Mesenchymal stem cell (in vitro differentiated cells and primary cell): ENCODE results near the gene CCDC116.

Source experiments
- DNase-seq: peaks from one replicate; pipeline ENCODE4 v3.0.0-alpha.2; 2013
- H2AFZ ChIP-seq: one replicate; pipeline ENCODE4 v1.6.1; 2013; ENCODE audit warnings: low read depth, mild to moderate bottlenecking, control low read depth, inconsistent platforms, low read length, moderate library complexity
- H2AK5ac ChIP-seq: 2 replicates; pipeline ENCODE4 v1.6.1; 2013; ENCODE audit warnings: low read length, moderate library complexity, mild to moderate bottlenecking, inconsistent platforms; ENCODE audit not compliant: severe bottlenecking
- H2BK120ac ChIP-seq: one replicate; pipeline ENCODE4 v1.6.1; 2013; ENCODE audit warnings: low read depth, mild to moderate bottlenecking, inconsistent platforms, low read length, moderate library complexity
- H2BK12ac ChIP-seq, 2 experiments: one replicate each; pipeline ENCODE4 v1.6.1; 2013; ENCODE audit warnings: inconsistent platforms in 2 of 2, low read length in 2 of 2, mild to moderate bottlenecking in 2 of 2, moderate library complexity in 2 of 2, control low read depth in 1 of 2
- H2BK15ac ChIP-seq: one replicate; pipeline ENCODE4 v1.6.1; 2013; ENCODE audit warnings: mild to moderate bottlenecking, low read depth, inconsistent platforms; ENCODE audit not compliant: poor library complexity, severe bottlenecking
- H2BK5ac ChIP-seq: 2 replicates; pipeline ENCODE4 v1.6.1; 2013; ENCODE audit warnings: low read depth, mild to moderate bottlenecking, low read length, control low read depth, inconsistent platforms; ENCODE audit not compliant: poor library complexity, severe bottlenecking
- H3K14ac ChIP-seq, 2 experiments: one replicate each; pipeline ENCODE4 v1.6.1; 2013; ENCODE audit warnings: inconsistent platforms in 2 of 2, low read length in 2 of 2, control low read depth in 1 of 2, mild to moderate bottlenecking in 1 of 2, moderate library complexity in 1 of 2
- H3K18ac ChIP-seq, 2 experiments: one replicate each; pipeline ENCODE4 v1.6.1; 2013; ENCODE audit warnings: inconsistent platforms in 2 of 2, low read length in 2 of 2, control low read depth in 1 of 2, low read depth in 1 of 2, mild to moderate bottlenecking in 1 of 2
- H3K23ac ChIP-seq, 2 experiments: one replicate each; pipeline ENCODE4 v1.6.1; 2013; ENCODE audit warnings: inconsistent platforms in 2 of 2, low read length in 2 of 2, mild to moderate bottlenecking in 2 of 2, moderate library complexity in 2 of 2, control low read depth in 1 of 2
- H3K27ac ChIP-seq: 2 replicates; pipeline ENCODE4 v1.5.1; 2013; ENCODE audit warnings: mild to moderate bottlenecking, moderate library complexity, low read length, control low read depth, inconsistent platforms; ENCODE audit not compliant: poor library complexity, severe bottlenecking
- H3K27me3 ChIP-seq, 2 experiments: 2 replicates each; pipeline versions ENCODE4 v1.6.1 to v1.7.0; 2013; ENCODE audit warnings: low read length in 2 of 2, mild to moderate bottlenecking in 2 of 2, moderate library complexity in 2 of 2, control low read depth in 1 of 2, inconsistent platforms in 1 of 2; ENCODE audit not compliant: control insufficient read depth in 1 of 2, insufficient read depth in 1 of 2
- H3K36me3 ChIP-seq, 2 experiments: 2 replicates each; pipeline versions ENCODE4 v1.6.1 to v1.7.0; 2013; ENCODE audit warnings: low read length in 2 of 2, control low read depth in 1 of 2, inconsistent platforms in 1 of 2, low read depth in 1 of 2, mild to moderate bottlenecking in 1 of 2; ENCODE audit not compliant: insufficient read depth in 2 of 2, control insufficient read depth in 1 of 2
- H3K4ac ChIP-seq, 2 experiments: one replicate each; pipeline ENCODE4 v1.6.1; 2013; ENCODE audit warnings: inconsistent platforms in 2 of 2, low read length in 2 of 2, mild to moderate bottlenecking in 2 of 2, moderate library complexity in 2 of 2, control low read depth in 1 of 2, low read depth in 1 of 2
- H3K4me1 ChIP-seq: 2 replicates; pipeline ENCODE4 v1.6.1; 2013; ENCODE audit warnings: low read depth, low read length, control low read depth; ENCODE audit not compliant: control insufficient read depth, insufficient read depth
- H3K4me2 ChIP-seq: 2 replicates; pipeline ENCODE4 v1.6.1; 2013; ENCODE audit warnings: low read length, mild to moderate bottlenecking, inconsistent platforms; ENCODE audit not compliant: poor library complexity, severe bottlenecking
- H3K4me3 ChIP-seq, 2 experiments: 2 replicates each; pipeline versions ENCODE4 v1.5.1 to v1.7.0; 2013; ENCODE audit warnings: low read length in 2 of 2, mild to moderate bottlenecking in 2 of 2, control low read depth in 1 of 2, low read depth in 1 of 2; ENCODE audit not compliant: insufficient read depth in 1 of 2
- H3K79me1 ChIP-seq: replicated peaks from 2 replicates; pipeline ENCODE4 v1.6.1; 2013; ENCODE audit warnings: mild to moderate bottlenecking, control low read depth, low read length, inconsistent platforms; ENCODE audit not compliant: poor library complexity, severe bottlenecking
- H3K9ac ChIP-seq: 2 replicates; pipeline ENCODE4 v1.7.0; 2013; ENCODE audit warnings: mild to moderate bottlenecking, low read length, moderate library complexity
- H3K9me3 ChIP-seq: 2 replicates; pipeline ENCODE4 v1.7.0; 2013; ENCODE audit warnings: mild to moderate bottlenecking, low read length; ENCODE audit not compliant: control insufficient read depth
- H4K8ac ChIP-seq: one replicate; pipeline ENCODE4 v1.6.1; 2013; ENCODE audit warnings: inconsistent platforms, mild to moderate bottlenecking, low read length, moderate library complexity
- H4K91ac ChIP-seq: one replicate; pipeline ENCODE4 v1.6.1; 2013; ENCODE audit warnings: mild to moderate bottlenecking, low read length, inconsistent platforms
- WGBS: methylation state at CpG from one replicate; pipeline ENCODE4 v1.1.7; 2013; ENCODE audit warnings: mixed read lengths; 5-methylcytosine and 5-hydroxymethylcytosine counted together

Gene CCDC116

DNA sequence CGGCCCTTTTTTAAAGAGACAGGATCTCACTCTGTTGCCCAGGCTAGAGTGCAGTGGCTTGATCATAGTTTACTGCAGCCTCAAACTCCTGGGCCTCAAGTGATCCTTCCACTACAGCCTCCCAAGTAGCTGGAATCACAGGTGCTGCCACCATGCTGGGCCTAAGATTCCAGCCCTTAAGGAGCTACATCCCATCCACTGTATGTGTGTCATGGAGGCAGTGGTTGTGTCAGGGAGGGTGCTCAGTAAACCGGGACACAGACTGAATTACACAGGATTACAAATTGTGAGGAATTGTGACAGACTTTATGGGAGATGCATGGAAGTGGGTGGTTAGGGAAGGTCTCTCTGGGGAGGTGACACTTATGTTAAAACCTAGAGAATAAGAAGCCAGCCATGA lies 31.2 kb downstream of the CCDC116 start:
- peaks cover 5% of the 10 kb centered on the region for H3K4me1 ChIP-seq
- H3K4me2 ChIP-seq: no peak overlapping the region
- no peak overlapping the region for H3K4ac ChIP-seq
- H2BK5ac ChIP-seq: no peak overlapping the region
- H3K27me3 ChIP-seq: peaks cover 15 to 18% of the 10 kb centered on the region in 2 experiments
- WGBS: 98% methylated on average over 2 of the region's 2 CpGs
- H2AK5ac ChIP-seq: no peak overlapping the region
- H2AFZ ChIP-seq: no peak overlapping the region
- no peaks in the 10 kb centered on the region for H3K36me3 ChIP-seq
- H3K14ac ChIP-seq: no peak overlapping the region
- H3K9ac ChIP-seq: no peak overlapping the region
- H3K27ac ChIP-seq: no peak overlapping the region
- H4K8ac ChIP-seq: no peak overlapping the region
- H3K23ac ChIP-seq: no peak overlapping the region
- no peak overlapping the region for H2BK120ac ChIP-seq
- peaks cover 8% of the 10 kb centered on the region for H3K79me1 ChIP-seq
- H4K91ac ChIP-seq: no peak overlapping the region
- DNase-seq: no peak
- no peaks in the 10 kb centered on the region for H3K9me3 ChIP-seq
- no peak overlapping the region for H2BK15ac ChIP-seq
- H2BK12ac ChIP-seq: no peak overlapping the region
- no peak overlapping the region for H3K18ac ChIP-seq
- H3K4me3 ChIP-seq: no peak overlapping the region

- Histone ChIP-seq H3K4me1 (peaks cover 5% of the 10 kb centered on the region), H3K9ac (peak overlapping the region; percentile 94), H2BK12ac (no peak overlapping the region), H3K18ac (no peak overlapping the region), H4K8ac (peak overlapping the region; percentile 100), H2BK15ac (peak overlapping the region; percentile 80), H2BK120ac (no peak overlapping the region), H3K23ac (no peak overlapping the region), H2AFZ (peak overlapping the region; percentile 60), H3K14ac (no peak overlapping the region), H3K79me1 (peaks cover 11% of the 10 kb centered on the region), H3K4ac (no peak overlapping the region), H3K27ac (no peak overlapping the region), H3K27me3 (peaks cover 12 to 13% of the 10 kb centered on the region in 2 experiments), H2AK5ac (no peak overlapping the region), H3K9me3 (no peaks in the 10 kb centered on the region), H3K4me3 (peak overlapping the region; percentile 75 to 90), H3K4me2 (peak overlapping the region; percentile 78), H3K36me3 (peaks cover 0 to 6% of the 10 kb centered on the region in 2 experiments), H4K91ac (no peak overlapping the region), H2BK5ac (no peak overlapping the region)
- WGBS: 77% methylated on average over 26 of the region's 26 CpGs
- DNase-seq: no peak
Observed at GRCh38 chr22:21665047-21665851, 32.7 kb downstream of the CCDC116 start.

GRCh38 chr22:21666786-21667185 lies 34.2 kb downstream of the CCDC116 start:
- Histone ChIP-seq H3K9ac (peak overlapping the region; percentile 94), H3K4me3 (peak overlapping the region in 1 of 2 experiments; percentile 90), H2AFZ (no peak overlapping the region), H3K36me3 (peaks cover 11 to 21% of the 10 kb centered on the region in 2 experiments), H3K23ac (no peak overlapping the region), H2BK15ac (no peak overlapping the region), H2AK5ac (no peak overlapping the region), H3K27me3 (no peaks in the 10 kb centered on the region), H3K27ac (no peak overlapping the region), H3K4me1 (peaks cover 5% of the 10 kb centered on the region), H2BK120ac (no peak overlapping the region), H3K18ac (no peak overlapping the region), H3K4me2 (peak overlapping the region; percentile 34), H4K8ac (no peak overlapping the region), H4K91ac (no peak overlapping the region), H2BK12ac (no peak overlapping the region), H3K14ac (no peak overlapping the region), H3K4ac (no peak overlapping the region), H3K9me3 (no peaks in the 10 kb centered on the region), H3K79me1 (peaks cover 14% of the 10 kb centered on the region), H2BK5ac (no peak overlapping the region)
- peak; percentile 22 for DNase-seq
- 83% methylated on average over 15 of the region's 16 CpGs for WGBS

DNA sequence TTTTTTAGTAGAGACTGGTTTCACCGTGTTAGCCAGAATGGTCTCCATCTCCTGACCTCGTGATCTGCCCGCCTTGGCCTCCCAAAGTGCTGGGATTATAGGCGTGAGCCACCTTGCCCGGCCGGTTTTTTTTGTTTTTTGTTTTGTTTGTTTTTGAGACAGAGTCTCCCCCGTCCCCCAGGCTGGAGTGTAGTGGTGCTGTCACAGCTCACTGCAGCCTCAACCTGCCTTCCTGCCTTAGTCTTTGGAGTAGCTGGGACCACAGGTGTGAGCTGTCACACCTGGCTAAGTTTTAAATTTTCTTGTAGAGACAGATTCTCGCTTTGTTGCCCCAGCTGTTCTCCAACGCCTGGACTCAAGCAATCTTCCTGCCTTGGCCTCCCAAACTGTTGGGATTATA lies 36.5 kb downstream of the CCDC116 start:
- Histone ChIP-seq H2AK5ac (no peak overlapping the region), H2BK5ac (no peak overlapping the region), H3K4ac (no peak overlapping the region), H3K9ac (no peak overlapping the region), H3K14ac (no peak overlapping the region), H2AFZ (no peak overlapping the region), H4K8ac (no peak overlapping the region), H3K27ac (no peak overlapping the region), H3K4me1 (peaks cover 11% of the 10 kb centered on the region), H4K91ac (no peak overlapping the region), H3K4me3 (no peak overlapping the region), H2BK12ac (no peak overlapping the region), H3K9me3 (no peaks in the 10 kb centered on the region), H3K36me3 (peaks cover 32 to 42% of the 10 kb centered on the region in 2 experiments), H3K18ac (no peak overlapping the region), H2BK15ac (no peak overlapping the region), H2BK120ac (no peak overlapping the region), H3K27me3 (no peaks in the 10 kb centered on the region), H3K4me2 (no peak overlapping the region), H3K79me1 (peaks cover 21% of the 10 kb centered on the region), H3K23ac (no peak overlapping the region)
- no peak for DNase-seq
- WGBS: 89% methylated on average over 9 of the region's 9 CpGs
